Measurements from ENCODE around the gene GRM4.

GRM4 gene

GRCh38 chr6:34135541-34135940, 10.3 kb downstream of the GRM4 start:
- H3K36me3 ChIP-seq (ENCODE audit: low read length), result no peaks in the 10 kb centered on the region

GRCh38 chr6:34132486-34133185, 13.3 kb downstream of the GRM4 start:
- no peak overlapping the region for H3K4me2 ChIP-seq (ENCODE audit: low read depth, low read length, poor library complexity, severe bottlenecking)

More at GRCh38 chr6:34135541-34135940, 10.3 kb downstream of the GRM4 start:
- Histone ChIP-seq H3K4me3 (ENCODE audit: insufficient read depth, low read length, poor library complexity, severe bottlenecking) (no peak overlapping the region), H3K27me3 (ENCODE audit: low read length) (no peaks in the 10 kb centered on the region), H3F3A (ENCODE audit: insufficient read depth) (no peaks in the 10 kb centered on the region), H3K27ac (ENCODE audit: low read depth, low read length) (no peak overlapping the region), H2AFZ (ENCODE audit: low read depth, low read length, severe bottlenecking) (no peak overlapping the region), H3K4me2 (ENCODE audit: low read depth, low read length, poor library complexity, severe bottlenecking) (no peak overlapping the region), H3K9me3 (ENCODE audit: insufficient read depth, low read length) (no peaks in the 10 kb centered on the region), H3K79me2 (ENCODE audit: insufficient read depth, low read length) (no peaks in the 10 kb centered on the region), H4K20me1 (ENCODE audit: low read depth, low read length) (no peaks in the 10 kb centered on the region), H3K9me2 (replicated peaks; ENCODE audit: insufficient read depth, low read length) (no peaks in the 10 kb centered on the region), H3K9ac (ENCODE audit: low read length) (no peak overlapping the region)
- 0 out of 2 replicates have a peak, but pooled peaks have one; percentile 68 for TF ChIP-seq EZH2phosphoT487 (conservative IDR thresholded peaks at IDR 0.05; ENCODE audit: low read length)
- TF ChIP-seq CTCF (IDR thresholded peaks at IDR 0.05; ENCODE audit: insufficient read depth, low read length, poor library complexity, severe bottlenecking), result no peak

GRCh38 chr6:34131326-34132290, 14.3 kb downstream of the GRM4 start:
- Histone ChIP-seq H4K20me1 (ENCODE audit: low read depth, low read length) (no peaks in the 10 kb centered on the region), H2AFZ (ENCODE audit: low read depth, low read length, severe bottlenecking) (no peak overlapping the region), H3K4me3 (ENCODE audit: insufficient read depth, low read length, poor library complexity, severe bottlenecking) (no peak overlapping the region), H3K9me2 (replicated peaks; ENCODE audit: insufficient read depth, low read length) (no peaks in the 10 kb centered on the region), H3K9me3 (ENCODE audit: insufficient read depth, low read length) (no peaks in the 10 kb centered on the region), H3K79me2 (ENCODE audit: insufficient read depth, low read length) (no peaks in the 10 kb centered on the region), H3F3A (ENCODE audit: insufficient read depth) (no peaks in the 10 kb centered on the region), H3K9ac (ENCODE audit: low read length) (no peak overlapping the region), H3K4me2 (ENCODE audit: low read depth, low read length, poor library complexity, severe bottlenecking) (no peak overlapping the region), H3K36me3 (ENCODE audit: low read length) (no peaks in the 10 kb centered on the region), H3K27me3 (ENCODE audit: low read length) (no peaks in the 10 kb centered on the region), H3K27ac (ENCODE audit: low read depth, low read length) (no peak overlapping the region)
- no peak for TF ChIP-seq EZH2phosphoT487 (conservative IDR thresholded peaks at IDR 0.05; ENCODE audit: low read length)
- no peak for TF ChIP-seq CTCF (IDR thresholded peaks at IDR 0.05; ENCODE audit: insufficient read depth, low read length, poor library complexity, severe bottlenecking)

More at GRCh38 chr6:34132486-34133185, 13.3 kb downstream of the GRM4 start:
- Histone ChIP-seq H3K36me3 (ENCODE audit: low read length) (no peaks in the 10 kb centered on the region), H3K4me3 (ENCODE audit: insufficient read depth, low read length, poor library complexity, severe bottlenecking) (no peak overlapping the region), H2AFZ (ENCODE audit: low read depth, low read length, severe bottlenecking) (no peak overlapping the region), H3F3A (ENCODE audit: insufficient read depth) (no peaks in the 10 kb centered on the region), H3K9ac (ENCODE audit: low read length) (no peak overlapping the region), H3K27ac (ENCODE audit: low read depth, low read length) (no peak overlapping the region), H3K9me2 (replicated peaks; ENCODE audit: insufficient read depth, low read length) (no peaks in the 10 kb centered on the region), H3K79me2 (ENCODE audit: insufficient read depth, low read length) (no peaks in the 10 kb centered on the region), H3K9me3 (ENCODE audit: insufficient read depth, low read length) (no peaks in the 10 kb centered on the region), H4K20me1 (ENCODE audit: low read depth, low read length) (no peaks in the 10 kb centered on the region), H3K27me3 (ENCODE audit: low read length) (no peaks in the 10 kb centered on the region)
- no peak for TF ChIP-seq CTCF (IDR thresholded peaks at IDR 0.05; ENCODE audit: insufficient read depth, low read length, poor library complexity, severe bottlenecking)
- no peak for TF ChIP-seq EZH2phosphoT487 (conservative IDR thresholded peaks at IDR 0.05; ENCODE audit: low read length)

All from SU-DHL-6 (cell line).